Glomerular visceral epithelial cell (primary cell): Measurements from ENCODE around the gene CENPM.
A peak's percentile ranks its signal among the peaks of the same experiment; 100 is the strongest.

Source experiments
- DNase-seq: peaks from one replicate; pipeline ENCODE4 v3.0.0-alpha.2; 2016; ENCODE audit errors: extremely low spot score

The CENPM gene

DNA sequence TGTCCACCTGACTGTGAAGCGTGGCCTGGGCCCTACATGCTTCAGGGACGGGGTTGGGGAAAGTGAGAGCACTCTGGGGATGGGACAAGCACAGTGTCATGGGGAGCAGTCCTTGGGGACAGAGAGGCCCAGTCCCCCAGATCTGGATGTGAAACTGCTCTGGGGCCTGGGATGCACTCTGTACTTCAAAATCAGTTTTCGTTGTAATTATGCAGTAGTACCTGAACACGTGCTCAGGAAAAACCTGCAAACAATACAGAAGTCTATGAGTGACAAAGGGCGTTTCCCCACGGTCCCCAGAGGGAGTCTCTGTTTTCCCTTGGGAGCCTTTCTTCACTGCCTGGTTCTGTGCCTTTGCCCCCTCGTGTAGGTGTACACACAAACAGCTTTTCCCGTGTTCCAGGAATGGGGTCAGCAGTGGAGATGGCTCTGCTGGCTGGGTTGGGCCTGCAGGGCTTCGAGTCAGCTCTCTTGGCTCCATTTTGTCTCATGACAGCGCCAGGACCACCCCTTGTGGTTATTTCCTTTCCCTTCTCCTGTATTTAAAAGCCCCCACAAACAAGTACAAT is 15.2 kb downstream of the CENPM start:
- DNase-seq = no peak

DNA sequence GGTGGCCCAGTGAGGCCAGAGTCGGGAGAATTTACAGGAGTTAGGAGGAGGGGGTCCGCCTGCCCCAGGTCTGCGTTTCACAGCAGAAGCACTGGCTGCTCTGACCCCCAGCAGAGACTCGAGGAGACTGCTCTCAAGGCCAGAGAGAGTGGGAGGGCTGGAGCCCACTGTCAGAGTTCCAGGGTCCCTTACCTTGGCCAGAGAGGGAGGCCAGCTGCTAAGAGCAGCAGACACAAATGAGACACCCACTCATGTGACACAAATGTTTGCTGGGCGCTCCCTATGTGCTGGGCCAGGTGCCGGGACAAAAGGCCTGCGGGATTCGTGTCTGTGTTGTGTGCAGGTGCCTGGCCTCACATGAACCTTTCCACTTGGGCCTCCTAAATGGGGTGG is 17.5 kb downstream of the CENPM start:
- DNase-seq = no peak

DNA sequence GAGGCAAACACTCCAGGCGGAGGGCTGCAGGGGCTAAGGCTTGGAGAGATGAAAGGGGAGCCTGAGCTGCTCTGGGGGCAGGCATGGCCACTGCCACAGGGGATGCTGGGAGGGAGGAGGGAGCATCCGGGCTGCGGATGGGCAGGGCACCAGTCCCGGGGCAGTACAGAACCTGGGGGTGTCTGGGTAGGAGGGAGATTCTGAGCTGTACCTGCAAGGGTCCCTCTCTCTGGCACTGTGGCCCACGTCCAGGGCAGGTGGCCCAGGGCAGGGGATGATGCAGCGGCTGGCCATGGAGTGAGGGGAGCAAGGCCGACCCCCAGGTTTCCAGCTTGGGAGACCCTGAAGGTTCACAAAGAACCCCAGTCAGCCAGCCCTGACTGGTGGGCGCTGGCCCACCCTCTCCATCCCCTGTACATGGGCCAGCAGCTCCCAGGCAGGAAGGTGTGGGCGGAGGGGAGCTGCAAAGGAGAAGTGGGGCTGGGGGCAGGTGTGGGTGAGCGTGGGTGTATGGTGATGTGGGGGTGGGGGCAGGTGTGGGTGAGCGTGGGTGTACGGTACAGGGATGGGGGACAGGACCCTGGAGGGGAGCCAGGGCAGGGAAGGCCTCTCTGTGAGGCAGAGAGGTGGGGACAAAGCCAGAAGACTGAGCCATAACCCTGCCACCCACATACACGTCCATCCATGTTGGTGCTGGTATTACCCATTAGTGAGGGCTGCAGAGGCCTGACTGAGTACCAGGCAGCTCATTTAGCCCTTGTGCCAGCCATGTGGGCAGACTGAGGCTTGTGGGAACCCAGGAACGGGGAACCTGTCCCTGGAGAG is 18.1 kb downstream of the CENPM start:
- no peak for DNase-seq

DNA sequence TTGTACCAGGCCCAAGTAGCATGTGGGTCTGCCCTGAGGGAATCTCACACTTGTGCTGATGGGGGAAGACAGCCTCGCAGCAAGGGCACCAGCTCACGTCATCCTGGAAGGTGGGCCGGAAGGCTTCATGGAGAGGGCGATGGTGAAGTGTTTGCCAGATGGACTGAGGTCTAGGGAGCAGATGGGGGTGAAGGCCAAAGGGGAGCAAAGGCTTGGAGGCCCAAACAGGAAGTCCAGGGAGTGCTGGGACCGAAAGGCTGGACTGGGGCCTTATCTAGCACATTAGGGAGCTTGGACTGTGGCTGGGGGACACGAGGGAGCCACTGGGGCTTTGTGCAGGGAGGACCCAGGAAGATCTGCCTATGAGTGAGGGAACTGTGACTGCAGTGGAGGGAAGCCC is 19.1 kb downstream of the CENPM start:
- DNase-seq = no peak

DNA sequence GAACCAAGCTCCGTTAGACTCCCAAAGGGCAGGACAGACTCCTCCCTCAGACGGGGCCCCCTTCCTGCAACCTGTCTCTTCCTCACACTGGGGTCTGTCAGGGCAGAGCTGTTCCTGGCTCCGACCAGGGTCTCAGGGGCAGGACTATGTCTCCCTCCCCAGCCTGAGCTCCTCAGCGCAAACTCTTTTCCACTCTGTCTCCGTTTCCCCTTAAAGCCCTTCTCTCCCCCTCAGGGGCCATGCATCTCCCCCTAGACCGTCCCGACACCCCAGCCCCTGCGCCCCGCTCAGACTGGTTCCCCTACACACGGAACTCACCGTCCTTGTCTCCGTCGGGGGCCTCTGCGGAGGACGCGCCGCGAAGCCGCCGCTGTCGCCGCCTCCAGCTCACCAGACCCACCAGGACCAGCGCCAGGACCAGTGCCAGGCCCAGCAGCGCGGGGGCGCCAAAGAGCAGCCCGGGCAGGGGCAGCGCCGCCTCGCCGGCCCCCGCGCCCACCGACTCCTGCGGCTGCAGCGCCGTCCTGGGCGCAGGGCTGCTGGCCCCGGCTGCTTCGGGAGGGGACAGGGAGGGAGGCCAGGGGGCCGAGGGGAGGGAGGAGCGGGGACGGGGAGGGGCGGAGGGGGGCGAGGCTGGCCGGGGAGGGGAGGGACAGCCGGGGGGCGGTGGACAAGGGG is 21.0 kb downstream of the CENPM start:
- peak; percentile 46 for DNase-seq

DNA sequence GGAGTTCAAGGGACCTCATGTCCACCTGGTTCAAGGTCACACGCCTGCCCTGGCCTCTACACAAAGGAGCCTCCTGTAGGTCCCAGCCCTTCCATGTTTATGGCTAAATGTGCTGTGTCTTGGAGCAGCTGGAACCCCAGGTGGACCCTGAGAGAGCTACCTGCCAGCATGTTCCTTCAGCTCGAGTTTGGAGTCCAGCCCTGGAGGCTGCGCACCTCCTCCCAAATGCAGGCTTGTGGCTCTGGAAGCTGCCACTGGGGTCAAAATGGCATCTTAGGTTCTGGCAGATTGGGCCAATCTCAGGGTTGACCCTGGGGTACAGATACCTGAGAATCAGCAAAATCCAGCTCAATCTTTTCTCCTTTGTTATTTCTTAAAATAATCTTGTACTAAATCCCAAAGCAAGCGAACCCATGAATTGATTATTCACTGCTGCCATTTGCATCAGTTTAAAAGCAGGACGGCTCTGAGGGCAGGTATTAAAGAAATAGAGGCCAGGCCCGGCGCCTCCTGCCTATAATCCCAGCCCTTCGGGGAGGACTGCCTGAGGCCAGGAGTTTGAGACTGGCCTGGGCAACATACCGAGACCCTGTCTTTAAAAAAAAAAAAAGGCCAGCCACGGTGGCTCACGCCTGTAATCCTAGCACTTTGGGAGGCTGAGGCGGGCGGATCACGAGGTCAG is 23.2 kb downstream of the CENPM start:
- DNase-seq = no peak

DNA sequence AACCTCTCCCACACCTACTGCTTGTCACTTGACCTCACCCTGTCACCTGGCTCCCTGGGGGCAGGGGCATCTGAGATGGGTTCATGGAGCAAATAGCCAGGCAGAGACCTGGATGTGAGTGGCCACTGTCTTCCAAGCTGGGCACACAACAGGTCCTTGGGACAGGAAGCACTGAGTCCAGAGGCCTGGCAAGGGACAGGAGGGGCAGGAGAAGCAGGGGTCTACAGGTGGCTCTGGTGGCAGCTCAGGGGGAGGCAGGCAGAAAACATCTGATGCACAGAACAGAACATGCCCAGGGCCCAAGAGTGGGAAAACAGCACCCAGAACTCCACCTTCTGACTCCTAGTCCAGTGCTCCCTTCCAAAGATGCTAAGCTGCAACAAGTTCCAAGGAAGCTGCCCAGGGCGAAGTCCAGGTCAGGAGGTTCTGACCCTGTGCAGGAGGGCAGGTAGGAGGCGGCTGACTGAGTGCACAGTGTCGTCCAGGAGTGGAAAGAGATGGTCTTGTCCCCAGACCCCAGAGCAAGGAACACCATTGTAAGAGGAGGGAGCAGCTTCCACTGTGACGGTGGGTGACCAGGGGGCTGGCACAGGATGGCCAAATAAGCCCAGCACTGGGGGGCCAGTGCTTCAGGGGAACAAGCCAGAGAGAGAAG is 23.9 kb downstream of the CENPM start:
- DNase-seq = no peak

DNA sequence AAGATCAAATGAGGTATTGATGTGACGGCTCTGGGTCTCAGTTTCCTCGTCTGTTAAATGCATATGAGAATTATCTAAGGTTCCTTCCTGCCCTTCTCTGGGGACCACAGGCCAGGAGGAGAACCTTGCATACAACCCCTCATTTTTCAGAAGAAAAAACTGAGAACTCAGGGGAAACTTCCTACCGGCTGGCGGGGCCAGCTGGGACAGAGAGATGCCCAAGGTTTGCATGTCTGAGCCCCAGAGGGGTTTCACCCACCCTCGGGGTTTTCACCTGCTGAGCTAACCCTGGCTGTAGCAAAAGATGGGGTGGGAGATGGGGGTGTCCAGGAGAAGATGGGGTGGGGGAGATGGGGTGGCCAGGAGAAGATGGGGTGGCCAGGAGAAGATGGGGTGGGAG is 24.6 kb downstream of the CENPM start:
- DNase-seq = no peak

DNA sequence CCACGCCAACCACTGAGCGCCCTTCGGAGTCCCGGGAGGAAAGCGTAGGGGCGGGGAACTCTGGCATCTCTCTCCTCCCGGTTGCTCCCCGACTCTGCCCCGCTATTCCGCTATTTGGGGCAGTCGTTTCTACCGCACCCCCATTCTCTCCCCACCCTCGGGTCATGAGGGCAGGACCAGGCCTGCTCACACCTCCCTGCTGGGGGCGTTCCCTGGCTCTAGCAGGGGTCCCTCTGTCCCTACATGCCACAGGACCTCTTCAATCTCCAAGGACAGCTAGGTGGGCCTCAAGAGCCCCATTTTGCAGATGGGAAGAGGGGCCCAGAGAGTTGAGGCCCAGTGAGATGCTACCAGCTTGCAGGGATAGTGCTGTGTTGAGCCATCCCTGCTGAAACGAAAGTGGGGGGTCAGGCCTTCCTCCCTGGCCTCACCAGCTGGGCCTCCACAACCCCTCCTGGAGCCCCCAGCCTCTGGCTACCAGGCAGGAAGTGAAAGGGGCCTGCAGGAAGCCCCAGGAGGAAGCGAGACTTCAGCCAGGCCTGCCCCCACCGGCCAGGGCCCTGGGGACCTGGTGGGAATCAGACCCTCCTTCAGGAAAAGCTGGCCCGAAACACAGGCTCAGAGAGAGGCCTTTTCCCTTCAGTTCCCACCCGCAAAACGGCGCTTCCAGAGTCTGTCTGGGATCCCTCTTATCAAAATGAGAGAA is 26.5 kb downstream of the CENPM start:
- DNase-seq = no peak

DNA sequence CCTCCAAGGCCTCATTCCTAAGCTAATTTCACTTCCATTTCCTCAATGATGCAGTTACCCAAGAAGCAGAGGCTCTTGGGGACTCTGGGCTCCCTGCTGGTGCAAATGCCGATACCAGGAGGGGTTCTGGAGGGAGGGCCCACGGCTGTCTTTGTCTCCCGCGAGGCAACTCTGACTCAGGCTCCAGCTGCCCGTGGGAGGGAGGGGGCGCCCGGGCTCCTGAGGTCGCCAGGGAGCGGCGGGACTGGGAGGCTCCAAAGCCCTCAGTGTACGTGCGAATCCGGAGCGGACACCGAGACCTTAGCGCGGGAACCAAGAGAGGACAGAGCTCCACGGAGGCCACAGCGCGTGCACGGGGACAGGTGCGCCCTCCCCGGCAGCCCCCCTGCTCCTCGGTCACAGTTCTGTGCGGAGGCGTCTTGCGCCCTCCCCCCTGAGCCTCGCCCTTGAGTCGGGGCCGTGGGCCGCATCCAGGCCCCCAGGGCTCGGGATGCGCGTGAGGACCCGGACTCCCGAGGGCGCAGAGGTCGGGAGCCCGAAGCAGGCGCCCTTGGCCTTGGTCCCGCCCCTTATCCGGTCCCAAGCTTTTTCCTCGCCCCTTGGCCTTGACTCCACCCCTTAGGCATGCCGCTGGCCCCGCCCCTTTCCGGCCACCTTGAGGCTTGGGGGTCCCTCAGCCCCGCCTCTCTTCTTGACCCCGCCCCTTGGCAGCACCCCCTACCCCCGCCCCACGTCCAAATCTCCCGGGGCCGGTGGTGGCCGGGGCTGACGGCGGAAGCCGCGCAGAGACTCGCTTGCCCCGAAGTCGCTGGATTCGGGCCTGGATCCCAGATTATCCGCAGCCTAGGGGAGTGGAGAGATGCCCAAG is 27.4 kb downstream of the CENPM start:
- peak; percentile 26 for DNase-seq

DNA sequence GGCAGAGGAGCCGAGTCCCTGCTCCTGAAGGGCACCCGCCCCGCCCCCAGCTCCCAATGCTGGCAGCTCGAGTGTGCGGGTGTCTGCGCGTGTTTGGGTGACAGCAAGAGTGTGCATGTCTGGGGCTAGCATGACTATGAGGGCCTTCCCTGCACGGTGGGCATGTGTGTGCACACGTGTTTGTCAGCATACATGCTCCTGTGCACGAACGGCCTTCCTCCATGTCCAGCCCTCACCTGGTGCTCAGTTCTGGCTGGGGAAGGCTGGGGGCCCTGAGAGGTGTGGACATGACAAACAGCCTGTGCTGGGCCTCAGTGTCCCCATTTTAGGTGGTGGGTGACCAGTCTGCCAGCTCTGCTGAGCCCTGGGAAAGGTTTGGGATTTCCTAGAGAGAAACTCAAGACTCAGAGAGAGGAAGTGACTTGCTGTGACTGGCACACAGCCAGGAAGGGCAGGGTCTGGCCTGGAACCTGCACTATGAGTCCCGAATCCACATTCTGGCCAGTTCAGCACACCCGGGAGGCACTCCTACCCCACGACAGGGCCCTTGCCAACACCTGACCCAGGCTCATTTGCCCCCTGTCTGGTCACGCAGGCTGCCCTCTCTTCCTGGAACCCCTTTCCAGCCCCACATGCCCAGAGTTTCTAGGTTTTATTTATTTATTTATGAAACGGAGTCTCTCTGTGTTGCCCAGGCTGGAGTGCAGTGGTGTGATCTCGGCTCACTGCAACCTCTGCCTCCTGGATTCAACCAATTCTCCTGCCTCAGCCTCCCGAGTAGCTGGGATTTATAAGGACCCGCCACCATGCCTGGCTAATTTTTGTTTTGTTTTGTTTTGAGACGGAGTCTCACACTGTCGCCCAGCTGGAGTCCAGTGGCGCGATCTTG is 28.8 kb downstream of the CENPM start:
- peak; percentile 59 for DNase-seq

DNA sequence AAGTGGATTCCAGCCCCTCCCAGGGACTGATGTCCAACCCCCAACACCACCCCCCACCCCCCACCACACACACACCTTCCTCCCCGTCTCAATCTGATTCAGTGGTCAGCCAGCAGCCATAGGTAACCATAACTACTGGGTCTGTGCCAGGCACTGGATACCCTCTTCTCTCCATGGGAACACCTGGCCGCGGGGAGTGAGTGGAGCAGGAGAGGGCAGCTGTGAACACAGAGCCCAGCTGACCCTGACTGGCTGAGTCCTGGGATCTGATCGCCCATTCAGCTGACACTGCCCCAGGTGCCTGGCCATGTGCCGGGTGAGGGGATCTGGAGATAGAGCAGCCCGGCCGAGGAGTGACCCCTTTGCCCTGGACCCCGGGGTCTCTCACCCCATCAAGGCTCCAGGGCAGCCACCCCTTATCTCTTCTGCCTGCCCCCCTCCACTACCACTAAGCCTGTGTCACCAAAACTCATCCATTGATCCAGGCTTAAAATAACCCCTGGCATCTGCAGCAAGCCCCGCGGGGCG is 29.5 kb downstream of the CENPM start:
- DNase-seq = no peak

DNA sequence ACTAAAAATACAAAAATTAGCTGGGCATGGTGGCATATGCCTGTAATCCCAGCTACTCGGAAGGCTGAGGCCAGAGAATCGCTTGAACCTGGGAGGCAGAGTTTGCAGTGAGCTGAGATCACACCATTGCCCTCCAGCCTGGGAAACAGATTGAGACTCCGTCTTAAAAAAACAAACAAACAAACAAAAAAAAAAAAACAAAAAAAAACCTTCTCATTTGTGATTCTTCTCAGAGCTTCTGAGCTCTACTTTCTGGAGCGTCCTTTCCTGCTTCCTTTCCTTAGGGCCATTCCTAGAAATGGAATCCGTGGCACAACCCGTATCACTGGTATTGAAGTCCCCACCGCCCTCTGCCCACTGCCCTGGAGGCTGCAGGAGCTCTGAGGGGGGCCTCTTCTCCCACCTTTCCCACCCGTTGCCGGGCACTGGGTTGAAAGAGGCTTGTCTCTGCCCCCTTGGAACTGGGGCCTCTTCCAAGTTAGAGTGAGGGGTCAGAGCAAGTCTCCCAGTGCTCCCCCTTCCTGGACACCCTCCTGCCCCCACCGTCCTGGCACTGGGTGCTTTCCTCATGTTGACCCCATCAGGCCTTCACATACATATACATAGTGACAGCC is 30.1 kb downstream of the CENPM start:
- no peak for DNase-seq

DNA sequence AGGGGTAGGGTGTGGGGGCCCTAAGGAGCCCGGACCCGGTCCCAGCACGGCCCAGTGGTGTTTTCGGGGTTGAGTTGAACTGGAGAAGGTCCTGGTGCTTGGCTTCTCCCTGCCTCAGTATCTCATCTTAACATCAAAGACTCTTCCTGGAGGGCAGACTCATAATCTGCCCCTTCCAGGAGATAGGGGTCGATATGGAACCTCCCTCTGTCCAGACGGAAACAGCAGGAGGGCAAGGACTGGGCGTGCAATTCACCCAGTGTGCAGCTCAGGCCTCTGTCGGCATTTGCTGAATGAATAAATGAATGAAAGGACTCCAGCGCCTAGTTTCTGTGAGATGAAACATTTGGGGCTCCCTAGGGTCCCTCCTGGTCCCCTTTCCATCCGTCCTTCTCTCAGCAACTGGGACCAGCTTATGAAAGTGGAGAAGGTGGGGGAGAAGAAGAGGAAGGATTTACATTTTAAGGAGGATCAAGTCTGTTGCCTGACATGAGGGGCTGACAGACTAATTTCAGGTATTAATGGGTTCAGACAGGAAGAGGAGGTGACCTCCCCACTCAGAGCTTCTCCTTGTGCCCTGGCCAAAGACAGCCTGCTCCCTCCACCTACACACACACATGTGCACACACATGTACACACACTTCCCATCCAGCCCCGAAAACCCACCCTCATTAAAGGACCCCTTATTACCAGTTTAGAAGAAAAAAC is 31.0 kb downstream of the CENPM start:
- DNase-seq = no peak

DNA sequence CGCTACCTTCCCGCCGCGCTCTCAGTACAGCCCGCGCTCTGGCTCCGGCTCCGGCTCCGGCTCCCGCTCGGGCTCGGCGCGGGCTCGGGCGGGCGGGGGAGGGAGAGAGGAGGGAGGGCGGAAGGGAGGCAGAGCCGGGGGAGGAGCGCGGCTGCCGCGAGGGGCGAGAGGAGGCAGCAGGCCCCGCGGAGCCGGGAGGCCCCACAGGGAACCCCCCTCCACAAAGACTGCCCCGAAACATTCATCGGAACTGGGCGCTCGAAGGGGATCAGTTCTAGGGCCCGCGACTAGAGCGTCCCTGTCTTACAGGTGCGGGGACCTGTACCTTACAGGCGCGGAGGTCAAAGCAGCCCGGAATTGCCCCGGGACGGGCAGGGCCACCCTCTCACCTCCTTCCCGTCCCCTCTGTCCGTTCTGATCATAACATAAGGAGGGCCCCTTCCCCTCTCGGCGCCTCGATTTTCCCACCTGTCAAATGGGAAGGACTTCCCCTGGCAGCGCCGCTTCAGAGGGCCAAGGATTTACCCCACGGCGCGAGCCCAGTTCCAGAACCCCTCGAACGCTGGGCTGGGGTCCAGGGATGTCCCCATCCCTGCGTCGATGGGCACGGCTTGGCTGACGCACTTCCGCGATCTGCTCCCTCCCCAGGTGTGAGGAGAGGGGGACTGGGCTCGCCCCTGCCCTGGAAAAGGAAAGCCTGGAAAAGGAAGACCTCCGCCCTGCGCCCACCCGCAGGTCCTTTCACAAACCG is 31.7 kb downstream of the CENPM start, which contains the start of gene SHISA8:
Gene SHISA8, minus strand, starts transcription at position 40 of the 751 bp plus-strand sequence. CDS start 407 bp downstream, outside the sequence.
- DNase-seq = no peak

DNA sequence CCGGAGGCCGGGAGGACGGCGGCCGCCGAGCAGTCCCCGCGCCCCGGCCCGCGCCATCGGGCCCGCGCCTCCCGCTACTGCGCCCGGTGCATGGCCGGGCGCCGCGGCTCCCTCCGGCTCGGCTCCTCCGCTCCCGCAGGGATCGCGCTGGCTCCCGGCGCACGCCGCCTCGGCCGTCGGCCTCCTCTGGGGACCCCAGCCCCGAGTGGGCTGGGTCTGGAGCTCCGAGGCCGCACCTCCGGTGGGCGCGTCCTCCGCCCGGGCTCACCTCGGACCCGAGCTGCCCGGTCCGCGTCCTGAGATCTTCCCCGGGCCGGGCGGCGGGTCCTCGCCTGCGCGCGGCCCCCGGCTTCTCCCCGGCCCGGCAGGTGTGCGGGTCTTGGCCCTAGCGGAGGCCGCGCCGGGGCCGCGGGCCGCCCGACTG is 32.3 kb downstream of the CENPM start:
- DNase-seq = no peak
